B cell (primary cell): ENCODE measurements around the gene ALDH9A1. TPM values are rescaled to one million over a fixed set of nuclear protein-coding genes. Genes with fewer than 3 reads are reported as not detected.

Experiments
- ATAC-seq: fragments of 200-7000 bp; cut with Tn5 transposase; one replicate; pipeline ENCODE4 v1.10.0; 2021; ENCODE audit warnings: low read depth, mild to moderate bottlenecking, moderate number of reproducible peaks, moderate library complexity
- CTCF ChIA-PET: fragments of 350-600 bp; sonication (Branson Sonifier 250); formaldehyde crosslinking; loops from one replicate; lab custom pipeline; 2021; ENCODE audit warnings: antibody characterized with exemption, inconsistent platforms; lab: Charles Lee
- POLR2A ChIA-PET: fragments of 350-600 bp; sonication (Branson Sonifier 250); formaldehyde crosslinking; loops from one replicate; lab custom pipeline; 2021; ENCODE audit warnings: antibody characterized with exemption; lab: Charles Lee
- DNase-seq: peaks from one replicate; pipeline ENCODE4 v3.0.0; 2013
- H2AFZ ChIP-seq: 2 replicates; pipeline ENCODE4 v1.6.1; 2012; ENCODE audit warnings: mild to moderate bottlenecking, low read depth, low read length; ENCODE audit not compliant: insufficient read depth, poor library complexity, severe bottlenecking
- H3K27ac ChIP-seq, 2 donors: 1 replicate in 1 of 2; 2 replicates in 1 of 2; pipeline ENCODE4 v1.5.1; 2012 to 2013; ENCODE audit warnings: low read length in 2 of 2, mild to moderate bottlenecking in 2 of 2, moderate library complexity in 1 of 2
- H3K27me3 ChIP-seq, 4 experiments: fragments of 200-600 bp in 1 of 4; sonication (generic) in 1 of 4; replicated peaks in 1 of 4; 1 replicate in 2 of 4; 2 replicates in 2 of 4; pipeline versions ENCODE4 v1.6.1 to v1.7.0; 2013 to 2016; ENCODE audit warnings: low read length in 3 of 4, mild to moderate bottlenecking in 2 of 4, mixed read lengths in 1 of 4, moderate library complexity in 1 of 4; ENCODE audit not compliant: insufficient read depth in 4 of 4, control insufficient read depth in 3 of 4; ENCODE audit errors: control extremely low read depth in 1 of 4
- H3K36me3 ChIP-seq, 2 experiments: replicated peaks in 1 of 2; 1 replicate in 1 of 2; 2 replicates in 1 of 2; pipeline versions ENCODE4 v1.6.1 to v1.7.1; 2013; ENCODE audit warnings: low read length in 1 of 2; ENCODE audit not compliant: insufficient read depth in 2 of 2, control insufficient read depth in 1 of 2; ENCODE audit errors: control extremely low read depth in 1 of 2, extremely low read depth in 1 of 2
- H3K4me1 ChIP-seq, 2 donors: fragments of 200-600 bp in 1 of 2; sonication (generic) in 1 of 2; 1 replicate in 1 of 2; 2 replicates in 1 of 2; pipeline versions ENCODE4 v1.5.1 to v1.6.1; 2013 to 2017; ENCODE audit warnings: low read length in 2 of 2; ENCODE audit not compliant: control insufficient read depth in 2 of 2, insufficient read depth in 2 of 2
- H3K4me2 ChIP-seq: replicated peaks from 2 replicates; pipeline ENCODE3; 2012; ENCODE audit warnings: mild to moderate bottlenecking, low read depth, low read length; ENCODE audit not compliant: poor library complexity, severe bottlenecking
- H3K4me3 ChIP-seq, 5 experiments: fragments of 200-600 bp in 1 of 5; sonication (generic) in 1 of 5; 1 replicate in 3 of 5; 2 replicates in 2 of 5; pipeline versions ENCODE4 v1.5.1 to v1.7.0; 2011 to 2016; ENCODE audit warnings: low read length in 4 of 5, mild to moderate bottlenecking in 4 of 5, low read depth in 2 of 5, control low read depth in 1 of 5, moderate library complexity in 1 of 5; ENCODE audit not compliant: insufficient read depth in 1 of 5; ENCODE audit errors: control extremely low read depth in 1 of 5, extremely low read depth in 1 of 5
- H3K79me2 ChIP-seq: fragments of 200-600 bp; sonication (generic); one replicate; pipeline ENCODE4 v1.6.0; 2016; ENCODE audit warnings: low read length; ENCODE audit not compliant: control insufficient read depth, insufficient read depth
- H3K9ac ChIP-seq: fragments of 200-600 bp; sonication (generic); 2 replicates; pipeline ENCODE4 v1.6.1; 2017; ENCODE audit warnings: mild to moderate bottlenecking, low read length, moderate library complexity
- H3K9me3 ChIP-seq, 3 donors: one replicate each; pipeline versions ENCODE4 v1.6.1 to v1.7.1; 2013; ENCODE audit warnings: low read length in 2 of 3; ENCODE audit not compliant: control insufficient read depth in 2 of 3, insufficient read depth in 1 of 3; ENCODE audit errors: control extremely low read depth in 1 of 3
- H4K20me1 ChIP-seq: 2 replicates; pipeline ENCODE4 v1.6.0; 2012; ENCODE audit warnings: mild to moderate bottlenecking, low read length; ENCODE audit not compliant: insufficient read depth, control insufficient read depth, poor library complexity, severe bottlenecking
- H3K27ac Mint-ChIP-seq: one replicate; pipeline ENCODE4 v1.8.0; 2021; ENCODE audit warnings: mixed read lengths
- H3K27me3 Mint-ChIP-seq: one replicate; pipeline ENCODE4 v1.8.0; 2021; ENCODE audit warnings: mixed read lengths
- H3K4me1 Mint-ChIP-seq: one replicate; pipeline ENCODE4 v1.8.0; 2021; ENCODE audit warnings: mixed read lengths
- H3K4me3 Mint-ChIP-seq: one replicate; pipeline ENCODE4 v1.8.0; 2021; ENCODE audit warnings: mixed read lengths
- H3K9me3 Mint-ChIP-seq: one replicate; pipeline ENCODE4 v1.8.0; 2022; ENCODE audit warnings: mixed read lengths; ENCODE audit not compliant: insufficient read depth
- EZH2 ChIP-seq: IDR thresholded peaks from 2 replicates; pipeline ENCODE4 v1.6.1; 2012; ENCODE audit warnings: borderline replicate concordance, low read depth, mild to moderate bottlenecking, moderate library complexity, low read length; ENCODE audit not compliant: insufficient read depth, poor library complexity, severe bottlenecking
- WGBS: methylation state at CpG from one replicate; pipeline ENCODE4 v1.1.5; 2013; ENCODE audit warnings: missing lambda C conversion rate; ENCODE audit not compliant: insufficient coverage; 5-methylcytosine and 5-hydroxymethylcytosine counted together
- intact Hi-C: fragments of 100-400 bp; cut with micrococcal nuclease; formaldehyde crosslinking; loops from one replicate; pipeline ENCODE4 v1.10.0; 2022
- polyA plus RNA-seq: library from polyadenylated mRNA; depleted of rRNA; stranded (reverse); fragments of >200 nt; gene quantifications from 2 replicates; pipeline ENCODE4 v1.2.3, GENCODE V29; 2012
- total RNA-seq, 2 donors: library from RNA; stranded (reverse); fragments of 120-200 nt in 1 of 2; gene quantifications; 1 replicate in 1 of 2; 2 replicates in 1 of 2; pipeline versions ENCODE4 v1.2.3 to v1.2.4, GENCODE V29; 2013 to 2022
- TF ChIP-seq, protein P1 (sequence below): fragments of 200-600 bp; IDR thresholded peaks from one replicate; pipeline ENCODE4 v1.8.0; 2022; ENCODE audit warnings: antibody characterized with exemption, mild to moderate bottlenecking

Gene ALDH9A1
- total and polyA plus RNA-seq, 2 donors (not counting 1 experiment from before 2014, with no cell fraction given): 23.5 to 37.5 TPM

GRCh38 chr1:165632491-165632890 is 65.9 kb downstream of the ALDH9A1 start:
- Histone ChIP-seq H3K79me2 (peaks cover 28% of the 10 kb centered on the region), H3K36me3 (no peaks in the 10 kb centered on the region), H3K27me3 (no peaks in the 10 kb centered on the region), H3K4me1 (peaks cover 30 to 36% of the 10 kb centered on the region in 2 donors), H3K4me2 (peak overlapping the region; percentile 89), H3K9me3 (no peaks in the 10 kb centered on the region), H3K9ac (peak overlapping the region; percentile 82), H3K27ac (no peak overlapping the region), H2AFZ (no peak overlapping the region), H4K20me1 (peaks cover 7% of the 10 kb centered on the region), H3K4me3 (no peak overlapping the region)
- intact Hi-C loops: loop anchor here (10.0 kb wide), 1 partner anchor 192 kb away; the partner anchor contains the start of gene UCK2
- ATAC-seq: no peak
- CTCF ChIA-PET: interaction anchor here (2.1 kb wide), 1 partner anchor 35 kb away, joined by 9 read pairs; no protein-coding TSS in a partner anchor
- H3K9me3 Mint-ChIP-seq: no peaks in the 10 kb centered on the region
- POLR2A ChIA-PET: interaction anchor here (2.4 kb wide), 1 partner anchor 137 kb away, joined by 7 read pairs; the partner anchor contains the start of gene TMCO1
- H3K4me3 Mint-ChIP-seq: peak overlapping the region; percentile 42
- H3K4me1 Mint-ChIP-seq: peaks cover 36% of the 10 kb centered on the region
- TF ChIP-seq, protein P1, sequence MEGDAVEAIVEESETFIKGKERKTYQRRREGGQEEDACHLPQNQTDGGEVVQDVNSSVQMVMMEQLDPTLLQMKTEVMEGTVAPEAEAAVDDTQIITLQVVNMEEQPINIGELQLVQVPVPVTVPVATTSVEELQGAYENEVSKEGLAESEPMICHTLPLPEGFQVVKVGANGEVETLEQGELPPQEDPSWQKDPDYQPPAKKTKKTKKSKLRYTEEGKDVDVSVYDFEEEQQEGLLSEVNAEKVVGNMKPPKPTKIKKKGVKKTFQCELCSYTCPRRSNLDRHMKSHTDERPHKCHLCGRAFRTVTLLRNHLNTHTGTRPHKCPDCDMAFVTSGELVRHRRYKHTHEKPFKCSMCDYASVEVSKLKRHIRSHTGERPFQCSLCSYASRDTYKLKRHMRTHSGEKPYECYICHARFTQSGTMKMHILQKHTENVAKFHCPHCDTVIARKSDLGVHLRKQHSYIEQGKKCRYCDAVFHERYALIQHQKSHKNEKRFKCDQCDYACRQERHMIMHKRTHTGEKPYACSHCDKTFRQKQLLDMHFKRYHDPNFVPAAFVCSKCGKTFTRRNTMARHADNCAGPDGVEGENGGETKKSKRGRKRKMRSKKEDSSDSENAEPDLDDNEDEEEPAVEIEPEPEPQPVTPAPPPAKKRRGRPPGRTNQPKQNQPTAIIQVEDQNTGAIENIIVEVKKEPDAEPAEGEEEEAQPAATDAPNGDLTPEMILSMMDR: no peak
- TF ChIP-seq EZH2: no peak
- no peak for DNase-seq
- no peak overlapping the region for H3K27ac Mint-ChIP-seq
- WGBS: 52% methylated on average over 2 of the region's 7 CpGs
- no peaks in the 10 kb centered on the region for H3K27me3 Mint-ChIP-seq

- TF ChIP-seq EZH2: no peak
- TF ChIP-seq, protein P1: no peak
- Histone ChIP-seq H3K9me3 (no peaks in the 10 kb centered on the region), H2AFZ (peak overlapping the region; percentile 90), H3K79me2 (peaks cover 24% of the 10 kb centered on the region), H3K4me3 (peak overlapping the region in 4 of 5 experiments; percentile 74 to 93 (median 82)), H3K9ac (peak overlapping the region; percentile 82), H3K27me3 (no peaks in the 10 kb centered on the region), H4K20me1 (peaks cover 5% of the 10 kb centered on the region), H3K36me3 (no peaks in the 10 kb centered on the region), H3K27ac (no peak overlapping the region), H3K4me2 (peak overlapping the region; percentile 89), H3K4me1 (peaks cover 30 to 36% of the 10 kb centered on the region in 2 donors)
- Mint-ChIP-seq H3K9me3 (no peaks in the 10 kb centered on the region), H3K4me1 (peaks cover 36% of the 10 kb centered on the region), H3K27me3 (no peaks in the 10 kb centered on the region), H3K27ac (no peak overlapping the region), H3K4me3 (no peak overlapping the region)
- WGBS: 37% methylated on average over 5 of the region's 5 CpGs
- ChIA-PET CTCF (interaction anchor here (2.1 kb wide), 1 partner anchor 34 kb away, joined by 9 read pairs; no protein-coding TSS in a partner anchor), POLR2A (interaction anchor here (2.4 kb wide), 1 partner anchor 137 kb away, joined by 7 read pairs; the partner anchor contains the start of gene TMCO1)
- DNase-seq: no peak
- intact Hi-C loops: loop anchor here (10.0 kb wide), 1 partner anchor 193 kb away; the partner anchor contains the start of gene UCK2
- ATAC-seq: no peak
Measured at GRCh38 chr1:165632152-165632469, 66.3 kb downstream of the ALDH9A1 start.
